ENCODE measurements around the gene GDF2. TPM values are rescaled to one million over a fixed set of nuclear protein-coding genes. Genes with fewer than 3 reads are reported as not detected.

GDF2 gene
- total RNA-seq, 1 experiment from 2014 or later, result not detected

DNA sequence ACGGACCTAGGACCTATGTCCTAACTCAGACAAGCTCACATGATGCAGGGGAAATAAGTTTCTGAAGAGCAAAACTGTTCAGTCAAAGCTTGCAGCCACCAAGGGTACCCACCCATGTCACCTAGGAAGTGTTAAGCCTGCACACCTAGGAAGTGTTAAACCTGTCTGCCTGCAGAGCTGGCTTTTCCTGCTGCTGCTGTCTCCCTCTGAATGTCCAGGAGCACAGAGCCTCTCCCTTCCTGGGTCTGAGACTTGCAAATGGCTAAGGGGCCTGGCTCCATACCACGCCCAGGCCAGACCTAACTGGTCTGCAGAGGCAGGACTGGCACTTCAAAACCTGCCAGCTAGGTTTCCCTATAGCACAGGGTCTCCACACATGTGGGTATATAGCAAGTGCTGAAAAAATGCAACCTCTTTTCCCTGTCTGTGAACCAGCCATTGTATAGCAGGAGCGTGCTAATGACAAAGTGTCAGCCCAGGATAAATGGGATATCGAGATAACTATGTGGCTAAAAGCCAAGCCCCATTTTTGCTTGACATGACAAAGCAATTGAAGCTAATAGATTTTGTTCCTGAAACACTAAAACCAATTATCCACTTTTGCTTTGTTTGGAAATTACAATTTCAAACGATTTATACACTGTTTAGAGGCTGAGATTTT is 1.5 kb downstream of the GDF2 start:
- no peak overlapping the region for H2BK120ac ChIP-seq (ENCODE audit: low read depth, low read length, poor library complexity, severe bottlenecking)
- H4K8ac ChIP-seq (replicated peaks; ENCODE audit: insufficient read length, low read depth, low read length), result no peak overlapping the region
- no peaks in the 10 kb centered on the region; a peak in 3 of 5 replicates for H3K9me3 Mint-ChIP-seq
- H3K27me3 ChIP-seq (ENCODE audit: insufficient read depth, low read length), result no peaks in the 10 kb centered on the region
- H4K20me1 ChIP-seq (ENCODE audit: control insufficient read depth, insufficient read depth, insufficient read length), result no peaks in the 10 kb centered on the region
- DNase-seq, result no peak
- peaks cover 5% of the 10 kb centered on the region; the same call in 1 of the 2 replicates for H3K27me3 Mint-ChIP-seq (ENCODE audit: low read depth)
- H3K23me2 ChIP-seq (ENCODE audit: insufficient read length, low read depth, low read length, poor library complexity, severe bottlenecking), result no peaks in the 10 kb centered on the region
- no peak overlapping the region for H3K27ac ChIP-seq (ENCODE audit: insufficient read length, low read depth, low read length)
- no peak overlapping the region for H3K4me2 ChIP-seq (ENCODE audit: insufficient read depth, insufficient read length, low read length)
- no peak overlapping the region for H3K27ac Mint-ChIP-seq
- H2BK20ac ChIP-seq (ENCODE audit: low read depth, low read length, poor library complexity, severe bottlenecking), result no peak overlapping the region
- no peaks in the 10 kb centered on the region for H3K79me1 ChIP-seq (ENCODE audit: insufficient read depth, low read depth, low read length, poor library complexity, severe bottlenecking)
- TF ChIP-seq, protein P1, sequence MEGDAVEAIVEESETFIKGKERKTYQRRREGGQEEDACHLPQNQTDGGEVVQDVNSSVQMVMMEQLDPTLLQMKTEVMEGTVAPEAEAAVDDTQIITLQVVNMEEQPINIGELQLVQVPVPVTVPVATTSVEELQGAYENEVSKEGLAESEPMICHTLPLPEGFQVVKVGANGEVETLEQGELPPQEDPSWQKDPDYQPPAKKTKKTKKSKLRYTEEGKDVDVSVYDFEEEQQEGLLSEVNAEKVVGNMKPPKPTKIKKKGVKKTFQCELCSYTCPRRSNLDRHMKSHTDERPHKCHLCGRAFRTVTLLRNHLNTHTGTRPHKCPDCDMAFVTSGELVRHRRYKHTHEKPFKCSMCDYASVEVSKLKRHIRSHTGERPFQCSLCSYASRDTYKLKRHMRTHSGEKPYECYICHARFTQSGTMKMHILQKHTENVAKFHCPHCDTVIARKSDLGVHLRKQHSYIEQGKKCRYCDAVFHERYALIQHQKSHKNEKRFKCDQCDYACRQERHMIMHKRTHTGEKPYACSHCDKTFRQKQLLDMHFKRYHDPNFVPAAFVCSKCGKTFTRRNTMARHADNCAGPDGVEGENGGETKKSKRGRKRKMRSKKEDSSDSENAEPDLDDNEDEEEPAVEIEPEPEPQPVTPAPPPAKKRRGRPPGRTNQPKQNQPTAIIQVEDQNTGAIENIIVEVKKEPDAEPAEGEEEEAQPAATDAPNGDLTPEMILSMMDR (conservative IDR thresholded peaks at IDR 0.05), result no peak
- H3K18ac ChIP-seq (ENCODE audit: insufficient read length, low read depth, low read length), result no peak overlapping the region
- H2AK5ac ChIP-seq (ENCODE audit: insufficient read length, low read length), result no peak overlapping the region
- no peak overlapping the region for H4K5ac ChIP-seq (ENCODE audit: insufficient read length, low read depth, low read length)
- no peak overlapping the region for H2BK15ac ChIP-seq (ENCODE audit: low read depth, low read length)
- no peaks in the 10 kb centered on the region for H3K4me1 ChIP-seq (ENCODE audit: insufficient read depth, low read length)
- no peaks in the 10 kb centered on the region for H3K4me1 Mint-ChIP-seq
- no peak overlapping the region for H4K91ac ChIP-seq (ENCODE audit: insufficient read length, low read depth, low read length)
- no peaks in the 10 kb centered on the region for H3K79me2 ChIP-seq (ENCODE audit: insufficient read depth, low read length)
- no peak overlapping the region for H2BK12ac ChIP-seq (ENCODE audit: insufficient read length, low read depth, low read length)
- no peak overlapping the region for H3K4ac ChIP-seq (ENCODE audit: low read depth, low read length)
- WGBS (ENCODE audit: extremely low coverage, insufficient read length, low lambda C conversion rate), result no CpG with 5 or more reads among the region's 5 CpGs
- H3T11ph ChIP-seq (ENCODE audit: low read length), result no peak overlapping the region
- H3K23ac ChIP-seq (ENCODE audit: insufficient read length, low read depth, low read length), result no peak overlapping the region
- H3K14ac ChIP-seq (ENCODE audit: insufficient read depth, low read length), result peak overlapping the region; percentile 26; the same call in 1 of the 2 replicates
- H2BK5ac ChIP-seq (ENCODE audit: insufficient read length, low read length), result no peak overlapping the region
- H3K9ac ChIP-seq (ENCODE audit: extremely low read depth, insufficient read length, low read length), result no peak overlapping the region
- no peak overlapping the region for H3K56ac ChIP-seq (ENCODE audit: insufficient read length, low read depth, low read length)
- H3K9me3 ChIP-seq (ENCODE audit: control insufficient read depth, low read depth, low read length), result no peaks in the 10 kb centered on the region
- H3K36me3 Mint-ChIP-seq (ENCODE audit: insufficient read depth in 1 of 3, low read depth in 3 of 3), result no peaks in the 10 kb centered on the region; a peak in 1 of 7 replicates
- H2AFZ ChIP-seq (ENCODE audit: low read length), result no peak overlapping the region
- H3K4me3 Mint-ChIP-seq, result no peak overlapping the region
